Ovary (tissue), 9 donors: ENCODE data around the gene MTUS2. TPM values are rescaled to one million over a fixed set of nuclear protein-coding genes. Genes with fewer than 3 reads are reported as not detected.

Experiments
- DNase-seq, 5 donors: peaks; one replicate each; pipeline ENCODE4 v3.0.0-alpha.2; 2019 to 2020
- H3K27ac ChIP-seq, 2 donors: fragments of 200-600 bp; one replicate each; pipeline versions ENCODE4 v1.5.1 to v1.8.0; 2019 to 2022
- H3K27me3 ChIP-seq: fragments of 200-600 bp; one replicate; pipeline ENCODE4 v1.8.0; 2022
- H3K36me3 ChIP-seq: fragments of 200-600 bp; sonication (generic); one replicate; pipeline ENCODE4 v1.5.1; 2019
- H3K4me1 ChIP-seq: one replicate; pipeline ENCODE4 v1.8.1; 2013; ENCODE audit warnings: mild to moderate bottlenecking, moderate library complexity; ENCODE audit not compliant: insufficient read depth
- H3K4me3 ChIP-seq: fragments of 200-600 bp; sonication (generic); one replicate; pipeline ENCODE4 v1.5.1; 2017
- H3K9me3 ChIP-seq, 2 donors: fragments of 200-600 bp in 1 of 2; sonication (generic) in 1 of 2; one replicate each; pipeline versions ENCODE4 v1.5.1 to v1.8.1; 2013 to 2019; ENCODE audit warnings: mild to moderate bottlenecking in 1 of 2, moderate library complexity in 1 of 2
- EP300 ChIP-seq: sonication (generic); formaldehyde crosslinking; IDR thresholded peaks from one replicate; pipeline ENCODE4 v1.6.1; 2017; ENCODE audit warnings: antibody characterized with exemption
- POLR2A ChIP-seq: fragments of 450-650 bp; IDR thresholded peaks from one replicate; pipeline ENCODE4 v1.6.1; 2017; ENCODE audit warnings: antibody characterized with exemption, mild to moderate bottlenecking, moderate library complexity
- WGBS, 3 donors: extraction: QIAGEN DNeasy Blood & Tissue Kit in 1 of 3; methylation state at CpG; one replicate each; pipeline versions ENCODE4 v1.1.5 to v1.1.7; 2013 to 2017; 5-methylcytosine and 5-hydroxymethylcytosine counted together
- intact Hi-C, 4 donors: fragments of 100-400 bp; cut with DNase I; formaldehyde crosslinking; loops; one replicate each; pipeline versions ENCODE4 v1.11.0 to v1.15.1; 2022 to 2023
- polyA plus RNA-seq, 2 donors: library from polyadenylated mRNA; stranded (reverse); fragments of 200-250 nt in 1 of 2; fragments of 350-450 nt in 1 of 2; fragmentation: Illumina TruSeq in 1 of 2; extraction: RNeasy Lipid Tissue Mini Kit (QIAGEN cat#74804) in 1 of 2; gene quantifications; one replicate each; pipeline ENCODE4 v1.2.3, GENCODE V29; 2013 to 2014
- small RNA-seq: library from RNA; depleted of rRNA; stranded (forward); fragments of <200 nt; gene quantifications from one replicate; pipeline ENCODE3, GENCODE V24; 2016
- total RNA-seq, 7 donors: library from RNA; depleted of rRNA in 2 of 7; stranded (reverse); fragments of >200 nt in 2 of 7; fragmentation: NEBNext Ultra II Directional in 3 of 7; extraction: Animal tissue kit (Norgen Biotek cat#: 25700) in 3 of 7; gene quantifications; one replicate each; pipeline versions ENCODE4 v1.1.0 to v1.2.4, GENCODE V29; 2016 to 2023
- TF ChIP-seq, protein P1 (sequence below), 3 donors: fragments of 450-650 bp in 2 of 3; fragments of 200-600 bp in 1 of 3; IDR thresholded peaks; one replicate each; pipeline versions ENCODE4 v1.5.1 to v1.8.0; 2016 to 2022; ENCODE audit warnings: antibody characterized with exemption in 3 of 3, mild to moderate bottlenecking in 1 of 3
- donor health status: DM: no; HTN: no; CAD: no; lungs with moderate emphysema.
- donor health status: DM: no; HTN: no; CAD: no.
- donor health status: Bipolar disorder and iron deficiency.
- donor health status: DM: yes; HTN: yes; CAD: no.
- donor health status: DM: no; HTN: no; CAD: no.
- donor health status: DM: yes; HTN: yes; CAD: no.

The MTUS2 gene
- total and polyA plus RNA-seq, 9 donors, result 1.5 to 8.7 (median 5.4) TPM

DNA sequence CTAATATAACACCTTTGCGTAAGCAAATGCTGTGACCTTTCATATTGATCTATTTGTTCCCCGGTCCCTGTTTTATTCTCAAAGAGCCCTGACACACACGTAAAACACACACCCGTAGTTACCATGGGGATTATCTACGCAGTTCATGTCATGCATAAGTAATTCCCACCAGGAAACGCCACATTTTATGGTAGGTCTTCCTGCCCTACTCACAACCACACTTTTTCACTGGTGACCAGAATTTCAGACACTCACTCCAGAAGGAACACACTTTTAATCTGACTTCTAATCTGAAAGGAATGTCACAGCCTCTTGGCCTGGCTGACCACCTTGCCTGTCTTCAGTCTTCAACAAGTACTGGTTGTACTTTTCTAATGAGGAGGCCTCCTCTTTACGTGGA lies 728.6 kb downstream of the MTUS2 start:
- 78 to 90% (median 86%) methylated on average over 7 of the region's 7 CpGs for WGBS, 3 donors
- TF ChIP-seq EP300 (no peak), POLR2A (no peak)
- TF ChIP-seq, protein P1, sequence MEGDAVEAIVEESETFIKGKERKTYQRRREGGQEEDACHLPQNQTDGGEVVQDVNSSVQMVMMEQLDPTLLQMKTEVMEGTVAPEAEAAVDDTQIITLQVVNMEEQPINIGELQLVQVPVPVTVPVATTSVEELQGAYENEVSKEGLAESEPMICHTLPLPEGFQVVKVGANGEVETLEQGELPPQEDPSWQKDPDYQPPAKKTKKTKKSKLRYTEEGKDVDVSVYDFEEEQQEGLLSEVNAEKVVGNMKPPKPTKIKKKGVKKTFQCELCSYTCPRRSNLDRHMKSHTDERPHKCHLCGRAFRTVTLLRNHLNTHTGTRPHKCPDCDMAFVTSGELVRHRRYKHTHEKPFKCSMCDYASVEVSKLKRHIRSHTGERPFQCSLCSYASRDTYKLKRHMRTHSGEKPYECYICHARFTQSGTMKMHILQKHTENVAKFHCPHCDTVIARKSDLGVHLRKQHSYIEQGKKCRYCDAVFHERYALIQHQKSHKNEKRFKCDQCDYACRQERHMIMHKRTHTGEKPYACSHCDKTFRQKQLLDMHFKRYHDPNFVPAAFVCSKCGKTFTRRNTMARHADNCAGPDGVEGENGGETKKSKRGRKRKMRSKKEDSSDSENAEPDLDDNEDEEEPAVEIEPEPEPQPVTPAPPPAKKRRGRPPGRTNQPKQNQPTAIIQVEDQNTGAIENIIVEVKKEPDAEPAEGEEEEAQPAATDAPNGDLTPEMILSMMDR (IDR thresholded peaks at IDR 0.05), result no peak
- no peaks in the 10 kb centered on the region for H3K36me3 ChIP-seq
- H3K9me3 ChIP-seq, result no peaks in the 10 kb centered on the region
- H3K4me3 ChIP-seq, result no peak overlapping the region
- DNase-seq, result no peak
- no peaks in the 10 kb centered on the region for H3K27me3 ChIP-seq
- intact Hi-C loops, result no loop called here
- H3K4me1 ChIP-seq, result peaks cover 4% of the 10 kb centered on the region
- no peak overlapping the region for H3K27ac ChIP-seq

GRCh38 chr13:29550430-29550988 lies 730.4 kb downstream of the MTUS2 start:
- Histone ChIP-seq H3K4me3 (no peak overlapping the region), H3K27ac (no peak overlapping the region), H3K9me3 (no peaks in the 10 kb centered on the region), H3K27me3 (no peaks in the 10 kb centered on the region), H3K4me1 (peaks cover 4% of the 10 kb centered on the region), H3K36me3 (no peaks in the 10 kb centered on the region)
- TF ChIP-seq, protein P1 (IDR thresholded peaks at IDR 0.05), result no peak
- TF ChIP-seq EP300 (no peak), POLR2A (no peak)
- intact Hi-C loops, result no loop called here
- no peak for DNase-seq
- WGBS, 3 donors, result 95 to 96% (median 95%) methylated on average over 5 of the region's 5 CpGs

DNA sequence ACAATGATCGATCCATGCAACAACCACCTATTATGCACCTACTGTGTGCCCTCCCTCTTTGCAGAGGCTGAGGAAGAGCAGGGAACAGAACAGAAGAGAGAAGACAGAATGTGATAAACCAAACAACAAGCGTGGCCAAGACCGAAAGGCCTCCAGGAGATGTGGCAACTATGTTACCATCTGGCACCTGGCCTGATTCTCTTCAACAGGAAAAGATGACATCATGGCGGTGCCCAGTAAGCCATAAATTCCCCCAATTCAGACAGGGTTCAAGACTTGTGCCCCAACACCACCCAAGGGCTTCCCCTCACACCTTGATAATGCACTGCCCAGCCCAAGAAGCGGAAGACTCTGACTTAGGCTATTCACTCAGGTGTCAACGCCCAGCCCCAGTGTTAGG lies 731.1 kb downstream of the MTUS2 start:
- no peak overlapping the region for H3K4me3 ChIP-seq
- H3K27ac ChIP-seq, result no peak overlapping the region
- H3K36me3 ChIP-seq, result no peaks in the 10 kb centered on the region
- H3K4me1 ChIP-seq, result peaks cover 4% of the 10 kb centered on the region
- 95 to 99% (median 97%) methylated on average over 6 of the region's 6 CpGs for WGBS, 3 donors
- TF ChIP-seq POLR2A, result no peak
- TF ChIP-seq EP300, result no peak
- TF ChIP-seq, protein P1 (IDR thresholded peaks at IDR 0.05), result no peak
- no peaks in the 10 kb centered on the region for H3K9me3 ChIP-seq
- intact Hi-C loops, result no loop called here
- H3K27me3 ChIP-seq, result no peaks in the 10 kb centered on the region
- DNase-seq, result no peak

Small RNA genes lying within 50 kb of the gene (small RNA-seq; reads per million reads assigned to genes)
- not detected for gene AL359741.1

Other genes starting within 250 kb of the MTUS2 start
- gene POMP, start 161.2 kb upstream of the MTUS2 start, total RNA-seq, result 10 to 100 TPM; 28.5 to 41.5 (median 31.6) TPM
- gene POMP, start 161.2 kb upstream of the MTUS2 start, polyA plus RNA-seq, result 10 to 100 TPM; 34.2 to 53.8 TPM
- gene SLC46A3, start 101.4 kb upstream of the MTUS2 start, total RNA-seq, result 10 to 100 TPM in 1 of 7 donors, 1 to 10 TPM in 6; 3.3 to 16.1 (median 6.8) TPM
- gene SLC46A3, start 101.4 kb upstream of the MTUS2 start, polyA plus RNA-seq, result 10 to 100 TPM in 1 of 2 donors, 1 to 10 TPM in 1; 5.2 to 44.9 TPM